ENCODE data around the gene BCL11A. TPM values are rescaled to one million over a fixed set of nuclear protein-coding genes. Genes with fewer than 3 reads are reported as not detected.

Gene BCL11A
- total RNA-seq, 4 donors from 2014 or later = 0.22 TPM; not detected in 3

DNA sequence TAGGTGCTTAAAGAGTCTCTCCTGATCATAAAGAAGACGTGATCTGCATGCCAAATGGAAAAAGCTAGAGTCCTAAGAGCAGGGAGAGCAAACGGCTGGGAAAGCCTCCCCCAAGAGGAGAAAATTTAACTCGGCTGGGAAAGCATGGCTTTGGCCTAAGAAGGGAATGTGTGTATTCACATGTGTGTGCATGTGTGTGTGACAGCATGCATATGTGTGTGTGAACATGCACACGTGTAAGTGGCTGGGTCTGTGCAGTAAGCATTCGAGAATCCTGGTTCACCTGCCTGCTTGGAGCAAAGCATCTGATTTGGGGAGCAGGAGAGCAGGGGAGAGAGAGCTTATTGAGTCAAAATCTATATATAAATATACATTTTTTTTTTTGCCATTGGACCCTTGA lies 30.1 kb upstream of the BCL11A start:
- DNase-seq (ENCODE audit: low spot score in 2 of 2) = no peak
- peaks cover 0 to 10% (median 0%) of the 10 kb centered on the region in 4 donors for H3K4me1 ChIP-seq
- peaks cover 0 to 50% of the 10 kb centered on the region in 2 donors for H3K27me3 ChIP-seq

DNA sequence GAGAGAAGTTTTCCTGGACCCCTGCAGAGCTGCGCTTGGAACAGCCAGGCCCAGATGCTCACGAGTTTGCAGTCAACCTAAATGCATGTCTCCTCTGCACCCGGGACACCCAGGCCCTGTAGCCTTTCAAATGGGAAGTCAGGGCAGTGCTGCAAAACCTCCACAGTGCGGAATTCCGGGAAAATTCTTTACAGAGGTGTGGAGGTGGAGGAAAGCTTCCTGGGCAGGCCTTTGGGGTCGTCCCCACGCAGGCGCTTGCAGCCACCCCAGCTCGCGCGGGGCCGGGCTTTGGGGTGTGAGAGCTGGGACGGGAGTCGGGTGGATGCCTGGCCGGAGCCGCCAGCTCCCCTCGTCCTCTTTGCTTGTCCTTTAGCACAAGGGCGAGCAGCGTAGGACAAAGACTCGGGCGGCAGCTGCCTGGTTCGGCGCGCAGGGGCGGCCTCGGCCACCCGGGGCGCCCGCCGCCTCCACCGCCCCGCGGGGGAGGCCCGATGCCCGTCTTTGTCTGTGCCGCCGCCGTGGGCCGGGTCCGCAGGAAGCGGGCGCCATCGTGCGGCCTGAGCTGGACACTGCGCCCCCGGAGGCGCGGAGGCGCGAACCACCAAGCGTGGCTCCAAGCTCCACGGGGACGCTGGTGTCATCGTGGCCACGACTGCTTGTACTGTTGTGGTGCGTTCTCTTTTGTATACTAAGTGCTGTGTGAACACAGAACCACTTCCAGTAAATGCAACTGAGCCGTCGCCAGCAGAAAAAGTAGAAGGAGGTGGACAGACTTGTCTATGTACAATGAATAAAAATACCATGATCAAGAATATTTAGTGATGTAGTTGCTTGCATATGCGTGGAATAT lies 28.2 kb upstream of the BCL11A start:
- H3K27me3 ChIP-seq = peaks cover 0 to 50% of the 10 kb centered on the region in 2 donors

More for the DNA sequence above, 30.1 kb upstream of the BCL11A start:
- TF ChIP-seq, protein P1, sequence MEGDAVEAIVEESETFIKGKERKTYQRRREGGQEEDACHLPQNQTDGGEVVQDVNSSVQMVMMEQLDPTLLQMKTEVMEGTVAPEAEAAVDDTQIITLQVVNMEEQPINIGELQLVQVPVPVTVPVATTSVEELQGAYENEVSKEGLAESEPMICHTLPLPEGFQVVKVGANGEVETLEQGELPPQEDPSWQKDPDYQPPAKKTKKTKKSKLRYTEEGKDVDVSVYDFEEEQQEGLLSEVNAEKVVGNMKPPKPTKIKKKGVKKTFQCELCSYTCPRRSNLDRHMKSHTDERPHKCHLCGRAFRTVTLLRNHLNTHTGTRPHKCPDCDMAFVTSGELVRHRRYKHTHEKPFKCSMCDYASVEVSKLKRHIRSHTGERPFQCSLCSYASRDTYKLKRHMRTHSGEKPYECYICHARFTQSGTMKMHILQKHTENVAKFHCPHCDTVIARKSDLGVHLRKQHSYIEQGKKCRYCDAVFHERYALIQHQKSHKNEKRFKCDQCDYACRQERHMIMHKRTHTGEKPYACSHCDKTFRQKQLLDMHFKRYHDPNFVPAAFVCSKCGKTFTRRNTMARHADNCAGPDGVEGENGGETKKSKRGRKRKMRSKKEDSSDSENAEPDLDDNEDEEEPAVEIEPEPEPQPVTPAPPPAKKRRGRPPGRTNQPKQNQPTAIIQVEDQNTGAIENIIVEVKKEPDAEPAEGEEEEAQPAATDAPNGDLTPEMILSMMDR (IDR thresholded peaks at IDR 0.05) = no peak
- TF ChIP-seq EP300 (IDR thresholded peaks at IDR 0.05) (no peak), POLR2A (IDR thresholded peaks at IDR 0.05) (no peak)
- Histone ChIP-seq H3K27ac (no peak overlapping the region), H3K9me3 (no peaks in the 10 kb centered on the region), H3K36me3 (no peaks in the 10 kb centered on the region), H3K4me3 (no peak overlapping the region)
- 65 to 73% methylated on average over 5 of the region's 5 CpGs for WGBS, 2 donors

DNA sequence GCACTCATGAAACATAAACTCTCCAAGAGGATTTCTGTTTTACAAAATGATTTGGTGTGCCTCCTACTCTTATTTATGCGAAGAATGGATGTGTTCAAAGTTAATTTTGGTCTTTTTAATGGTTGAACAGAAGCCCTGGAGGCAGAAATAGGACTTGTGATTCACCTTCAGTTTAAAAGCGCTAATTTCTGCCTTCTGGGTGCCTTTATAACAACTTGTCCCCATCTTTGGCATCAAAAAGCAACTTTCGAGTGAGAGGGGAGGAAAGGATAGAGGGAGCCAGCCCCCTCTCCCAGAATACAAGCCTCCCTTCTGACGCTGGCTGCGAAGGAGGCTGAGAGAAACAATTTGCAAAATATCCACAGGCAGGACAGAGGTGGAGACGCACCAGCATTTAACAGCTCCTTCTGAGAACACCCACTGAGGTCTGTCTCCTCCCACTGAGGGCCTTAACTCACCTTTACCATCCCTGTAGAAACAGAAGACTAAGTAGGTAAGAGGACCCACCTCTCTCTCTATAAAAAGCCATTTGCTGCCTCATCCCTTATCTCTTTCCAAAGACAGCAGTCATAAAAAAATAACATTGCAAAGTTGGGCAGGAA lies 24.3 kb upstream of the BCL11A start:
- TF ChIP-seq POLR2A (IDR thresholded peaks at IDR 0.05) (no peak), EP300 (IDR thresholded peaks at IDR 0.05) (no peak)
- TF ChIP-seq, protein P1 (IDR thresholded peaks at IDR 0.05) = no peak
- Histone ChIP-seq H3K9me3 (no peaks in the 10 kb centered on the region), H3K4me3 (no peak overlapping the region), H3K27ac (no peak overlapping the region), H3K4me1 (peaks cover 0 to 10% (median 0%) of the 10 kb centered on the region in 4 donors), H3K27me3 (peaks cover 0 to 32% of the 10 kb centered on the region in 2 donors), H3K36me3 (no peaks in the 10 kb centered on the region)
- WGBS, 2 donors = 72 to 78% methylated on average over 6 of the region's 6 CpGs
- no peak for DNase-seq (ENCODE audit: low spot score in 2 of 2)

More for the DNA sequence above, 28.2 kb upstream of the BCL11A start:
- WGBS, 2 donors = 8 to 18% methylated on average over 15 to 25 of the region's 59 CpGs
- H3K27ac ChIP-seq = no peak overlapping the region
- no peaks in the 10 kb centered on the region for H3K36me3 ChIP-seq
- peak; percentile 20 to 29 for DNase-seq (ENCODE audit: low spot score in 2 of 2)
- peaks cover 0 to 10% (median 0%) of the 10 kb centered on the region in 4 donors for H3K4me1 ChIP-seq
- H3K9me3 ChIP-seq = no peaks in the 10 kb centered on the region
- no peak for TF ChIP-seq EP300 (IDR thresholded peaks at IDR 0.05)
- TF ChIP-seq, protein P1 (IDR thresholded peaks at IDR 0.05) = peak; percentile 90 to 93 (median 92)
- peak overlapping the region; percentile 8 to 43 (median 30) for H3K4me3 ChIP-seq

DNA sequence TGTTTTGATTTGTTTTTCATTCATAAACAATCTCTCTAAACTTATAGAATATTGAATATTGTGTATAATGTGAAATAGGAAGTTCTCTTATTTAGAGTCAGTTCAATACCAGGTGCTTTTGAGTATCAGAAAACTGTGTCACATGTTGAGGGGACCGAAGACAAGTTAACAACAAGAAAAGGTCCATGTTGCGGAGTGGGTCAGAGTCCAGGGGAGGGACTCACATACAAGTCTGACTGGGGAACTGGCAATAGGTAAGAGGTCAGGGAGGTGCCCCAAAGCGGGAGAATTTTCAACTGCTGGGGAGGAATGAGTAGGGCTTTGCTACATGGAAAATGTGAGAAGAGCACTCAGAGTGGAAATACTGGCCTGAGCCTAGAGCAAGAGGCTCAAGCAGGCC lies 19.8 kb upstream of the BCL11A start:
- no peak for DNase-seq (ENCODE audit: low spot score in 2 of 2)
- H3K27me3 ChIP-seq = peaks cover 0 to 46% of the 10 kb centered on the region in 2 donors

More for the DNA sequence above, 19.8 kb upstream of the BCL11A start:
- 93 to 94% methylated on average over 3 of the region's 3 CpGs for WGBS, 2 donors
- Histone ChIP-seq H3K4me1 (peaks cover 0 to 9% (median 0%) of the 10 kb centered on the region in 4 donors), H3K36me3 (no peaks in the 10 kb centered on the region), H3K27ac (no peak overlapping the region), H3K9me3 (no peaks in the 10 kb centered on the region), H3K4me3 (no peak overlapping the region)
- TF ChIP-seq EP300 (IDR thresholded peaks at IDR 0.05) (no peak), POLR2A (IDR thresholded peaks at IDR 0.05) (no peak)
- TF ChIP-seq, protein P1 (IDR thresholded peaks at IDR 0.05) = no peak
